Ectodermal cell (in vitro differentiated cells): ENCODE data around the gene ADM2.

Source experiments
- H3K27ac ChIP-seq: 2 replicates; pipeline ENCODE4 v1.7.0; 2013; ENCODE audit warnings: mild to moderate bottlenecking, low read depth, low read length; ENCODE audit not compliant: insufficient read depth, poor library complexity, severe bottlenecking
- H3K27me3 ChIP-seq: 2 replicates; pipeline ENCODE4 v1.7.0; 2013; ENCODE audit warnings: mild to moderate bottlenecking, low read length; ENCODE audit not compliant: insufficient read depth, control insufficient read depth, poor library complexity, severe bottlenecking
- H3K36me3 ChIP-seq: one replicate; pipeline ENCODE4 v1.7.0; 2013; ENCODE audit warnings: low read length; ENCODE audit not compliant: control insufficient read depth, insufficient read depth
- H3K4me1 ChIP-seq: one replicate; pipeline ENCODE4 v1.7.0; 2013; ENCODE audit warnings: low read length; ENCODE audit not compliant: control insufficient read depth, insufficient read depth
- H3K4me3 ChIP-seq: 2 replicates; pipeline ENCODE4 v1.7.0; 2013; ENCODE audit warnings: low read depth, low read length, control low read depth; ENCODE audit not compliant: insufficient read depth
- H3K9me3 ChIP-seq: 2 replicates; pipeline ENCODE4 v1.7.0; 2013; ENCODE audit warnings: mild to moderate bottlenecking, low read length, moderate library complexity; ENCODE audit not compliant: control insufficient read depth
- WGBS, 2 experiments: methylation state at CpG; one replicate each; pipeline ENCODE4 v1.1.7; 2013; ENCODE audit warnings: missing lambda C conversion rate in 2 of 2; 5-methylcytosine and 5-hydroxymethylcytosine counted together

Gene ADM2

GRCh38 chr22:50476868-50477267 lies 4.5 kb upstream of the ADM2 start:
- Histone ChIP-seq H3K27ac (no peak overlapping the region), H3K4me1 (peaks cover 14% of the 10 kb centered on the region), H3K36me3 (no peaks in the 10 kb centered on the region), H3K9me3 (no peaks in the 10 kb centered on the region), H3K27me3 (peaks cover 32% of the 10 kb centered on the region), H3K4me3 (no peak overlapping the region)
- 82 to 88% methylated on average over 7 of the region's 7 CpGs for WGBS, 2 experiments

GRCh38 chr22:50477923-50478322 lies 3.4 kb upstream of the ADM2 start:
- Histone ChIP-seq H3K36me3 (no peaks in the 10 kb centered on the region), H3K27ac (no peak overlapping the region), H3K27me3 (peaks cover 36% of the 10 kb centered on the region), H3K4me3 (no peak overlapping the region), H3K9me3 (no peaks in the 10 kb centered on the region), H3K4me1 (peaks cover 11% of the 10 kb centered on the region)
- 87 to 93% methylated on average over 12 of the region's 12 CpGs for WGBS, 2 experiments

- Histone ChIP-seq H3K27me3 (peaks cover 36% of the 10 kb centered on the region), H3K4me3 (no peak overlapping the region), H3K27ac (no peak overlapping the region), H3K9me3 (no peaks in the 10 kb centered on the region), H3K4me1 (no peaks in the 10 kb centered on the region), H3K36me3 (no peaks in the 10 kb centered on the region)
- 81 to 85% methylated on average over 11 of the region's 11 CpGs for WGBS, 2 experiments
These were observed 1.6 kb upstream of the ADM2 start for GRCh38 chr22:50479721-50480120.

- H3K27ac ChIP-seq: no peak overlapping the region
- no peaks in the 10 kb centered on the region for H3K36me3 ChIP-seq
- no peaks in the 10 kb centered on the region for H3K9me3 ChIP-seq
- peak overlapping the region; percentile 31 for H3K4me3 ChIP-seq
- H3K27me3 ChIP-seq: peaks cover 36% of the 10 kb centered on the region
- no peaks in the 10 kb centered on the region for H3K4me1 ChIP-seq
- 6% methylated on average over 45 of the region's 45 CpGs for WGBS, 2 experiments
These were observed 301 bp upstream of the ADM2 start for GRCh38 chr22:50481045-50481439.

GRCh38 chr22:50482107-50483074 lies 1.0 kb downstream of the ADM2 start:
- Histone ChIP-seq H3K4me1 (no peaks in the 10 kb centered on the region), H3K36me3 (no peaks in the 10 kb centered on the region), H3K27ac (no peak overlapping the region), H3K9me3 (no peaks in the 10 kb centered on the region), H3K27me3 (peaks cover 36% of the 10 kb centered on the region), H3K4me3 (peak overlapping the region; percentile 31)
- 82 to 83% methylated on average over 35 of the region's 35 CpGs for WGBS, 2 experiments

- H3K4me1 ChIP-seq: no peaks in the 10 kb centered on the region
- WGBS, 2 experiments: 92 to 95% methylated on average over 10 of the region's 10 CpGs
These were observed 1.8 kb downstream of the ADM2 start for GRCh38 chr22:50483106-50483505.

GRCh38 chr22:50483556-50483955 lies 2.2 kb downstream of the ADM2 start:
- H3K36me3 ChIP-seq: no peaks in the 10 kb centered on the region
- no peaks in the 10 kb centered on the region for H3K4me1 ChIP-seq
- H3K4me3 ChIP-seq: no peak overlapping the region
- no peak overlapping the region for H3K27ac ChIP-seq
- WGBS, 2 experiments: 92 to 94% methylated on average over 8 of the region's 8 CpGs
- H3K27me3 ChIP-seq: peaks cover 36% of the 10 kb centered on the region
- H3K9me3 ChIP-seq: no peaks in the 10 kb centered on the region

More at GRCh38 chr22:50483106-50483505, 1.8 kb downstream of the ADM2 start:
- H3K27ac ChIP-seq: no peak overlapping the region
- no peaks in the 10 kb centered on the region for H3K9me3 ChIP-seq
- peaks cover 36% of the 10 kb centered on the region for H3K27me3 ChIP-seq
- H3K4me3 ChIP-seq: no peak overlapping the region
- H3K36me3 ChIP-seq: no peaks in the 10 kb centered on the region

GRCh38 chr22:50483977-50484853 lies 2.9 kb downstream of the ADM2 start:
- 90 to 91% methylated on average over 31 of the region's 31 CpGs for WGBS, 2 experiments
- Histone ChIP-seq H3K27me3 (peaks cover 30% of the 10 kb centered on the region), H3K36me3 (no peaks in the 10 kb centered on the region), H3K27ac (no peak overlapping the region), H3K9me3 (no peaks in the 10 kb centered on the region), H3K4me3 (no peak overlapping the region), H3K4me1 (no peaks in the 10 kb centered on the region)

- H3K27ac ChIP-seq: no peak overlapping the region
- H3K27me3 ChIP-seq: peaks cover 18% of the 10 kb centered on the region
- no peaks in the 10 kb centered on the region for H3K4me1 ChIP-seq
- no peaks in the 10 kb centered on the region for H3K9me3 ChIP-seq
- H3K36me3 ChIP-seq: no peaks in the 10 kb centered on the region
- WGBS, 2 experiments: 85 to 88% methylated on average over 29 of the region's 29 CpGs
- H3K4me3 ChIP-seq: no peak overlapping the region
These were observed 4.1 kb downstream of the ADM2 start for GRCh38 chr22:50485221-50486131.
